Measurements from ENCODE around the gene DGLUCY.

GRCh38 chr14:91155626-91156089 is 41.8 kb downstream of the DGLUCY start:
- TF ChIP-seq PATZ1 (CRISPR knock-in tag; IDR thresholded peaks at IDR 0.05; ENCODE audit: borderline replicate concordance) (no peak), ZNF8 (CRISPR knock-in tag; IDR thresholded peaks at IDR 0.05) (no peak), ZNF70 (CRISPR knock-in tag; IDR thresholded peaks at IDR 0.05) (no peak), OSR1 (CRISPR knock-in tag; IDR thresholded peaks at IDR 0.05) (no peak), ZC3H10 (CRISPR knock-in tag; IDR thresholded peaks at IDR 0.05) (no peak), ZFP30 (CRISPR knock-in tag; IDR thresholded peaks at IDR 0.05) (no peak), BACH2 (CRISPR knock-in tag; IDR thresholded peaks at IDR 0.05; ENCODE audit: borderline replicate concordance) (no peak), TOX (CRISPR knock-in tag; IDR thresholded peaks at IDR 0.05; ENCODE audit: borderline replicate concordance) (no peak), PPARA (CRISPR knock-in tag; IDR thresholded peaks at IDR 0.05; ENCODE audit: borderline replicate concordance) (no peak)

Data from SK-N-SH treated with all-trans-retinoic acid at 6 μM for 48 hours (cell line).